ENCODE data around the gene PODXL2. TPM values are rescaled to one million over a fixed set of nuclear protein-coding genes. Genes with fewer than 3 reads are reported as not detected.

Gene PODXL2
- total and polyA plus RNA-seq, 2 of the 8 experiments (the other 6 are each of a cell fraction or from before 2014, with no cell fraction given), result 27.6 to 31.6 TPM

- no peak for TF ChIP-seq CHD7 (IDR thresholded peaks at IDR 0.05; ENCODE audit: insufficient replicate concordance, low read length)
- TF ChIP-seq, protein P1, sequence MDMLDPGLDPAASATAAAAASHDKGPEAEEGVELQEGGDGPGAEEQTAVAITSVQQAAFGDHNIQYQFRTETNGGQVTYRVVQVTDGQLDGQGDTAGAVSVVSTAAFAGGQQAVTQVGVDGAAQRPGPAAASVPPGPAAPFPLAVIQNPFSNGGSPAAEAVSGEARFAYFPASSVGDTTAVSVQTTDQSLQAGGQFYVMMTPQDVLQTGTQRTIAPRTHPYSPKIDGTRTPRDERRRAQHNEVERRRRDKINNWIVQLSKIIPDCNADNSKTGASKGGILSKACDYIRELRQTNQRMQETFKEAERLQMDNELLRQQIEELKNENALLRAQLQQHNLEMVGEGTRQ (IDR thresholded peaks at IDR 0.05; ENCODE audit: low read length), result no peak
- no peak for TF ChIP-seq SP2 (IDR thresholded peaks at IDR 0.05; ENCODE audit: low read length)
- TF ChIP-seq, protein P2, sequence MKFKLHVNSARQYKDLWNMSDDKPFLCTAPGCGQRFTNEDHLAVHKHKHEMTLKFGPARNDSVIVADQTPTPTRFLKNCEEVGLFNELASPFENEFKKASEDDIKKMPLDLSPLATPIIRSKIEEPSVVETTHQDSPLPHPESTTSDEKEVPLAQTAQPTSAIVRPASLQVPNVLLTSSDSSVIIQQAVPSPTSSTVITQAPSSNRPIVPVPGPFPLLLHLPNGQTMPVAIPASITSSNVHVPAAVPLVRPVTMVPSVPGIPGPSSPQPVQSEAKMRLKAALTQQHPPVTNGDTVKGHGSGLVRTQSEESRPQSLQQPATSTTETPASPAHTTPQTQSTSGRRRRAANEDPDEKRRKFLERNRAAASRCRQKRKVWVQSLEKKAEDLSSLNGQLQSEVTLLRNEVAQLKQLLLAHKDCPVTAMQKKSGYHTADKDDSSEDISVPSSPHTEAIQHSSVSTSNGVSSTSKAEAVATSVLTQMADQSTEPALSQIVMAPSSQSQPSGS (IDR thresholded peaks at IDR 0.05; ENCODE audit: low read length), result no peak
- TF ChIP-seq CHD2 (IDR thresholded peaks at IDR 0.05; ENCODE audit: low read length), result no peak
- TF ChIP-seq JUND (IDR thresholded peaks at IDR 0.05; ENCODE audit: low read length), result no peak
- TF ChIP-seq SIX5 (IDR thresholded peaks at IDR 0.05; ENCODE audit: low read depth, low read length), result no peak
Observed at GRCh38 chr3:127699416-127700300, 70.7 kb downstream of the PODXL2 start (continued).

All from H1 (cell line).